HG02885 (cell line): Measurements from ENCODE around the gene MUC5B.

ENCODE experiments used
- ATAC-seq: cut with Tn5 transposase; IDR thresholded peaks from one replicate; pipeline ENCODE4 v1.9.1; 2021; ENCODE audit warnings: mild to moderate bottlenecking; ENCODE audit not compliant: unreplicated experiment, poor library complexity

Gene MUC5B

DNA sequence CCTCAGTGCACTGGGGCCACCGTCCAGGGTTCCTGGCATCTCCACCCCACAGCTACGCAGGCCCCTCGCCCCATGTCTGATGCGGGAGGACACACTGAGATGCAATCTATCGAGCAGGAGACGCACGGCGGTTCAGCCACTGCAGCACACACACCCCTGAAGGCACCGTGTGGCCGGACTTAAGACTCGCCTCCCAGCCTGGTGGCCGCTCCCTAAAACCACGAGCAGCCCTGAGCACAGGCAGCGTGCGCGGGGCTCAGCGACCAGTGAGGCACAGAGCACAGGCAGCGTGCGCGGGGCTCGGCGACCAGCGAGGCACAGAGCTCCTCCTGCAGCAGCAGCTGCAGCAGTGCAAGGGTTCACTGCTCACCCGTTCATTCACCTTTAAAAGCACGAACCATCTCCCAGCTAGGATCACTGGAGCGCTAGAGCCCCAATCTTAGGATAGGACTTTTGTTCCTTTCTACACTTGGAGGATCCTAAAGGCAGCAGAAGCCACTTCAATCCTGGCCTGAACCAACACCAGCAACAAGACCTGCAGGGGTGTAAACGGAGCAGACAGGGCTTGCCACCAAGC lies 55.2 kb downstream of the MUC5B start:
- no peak for ATAC-seq

DNA sequence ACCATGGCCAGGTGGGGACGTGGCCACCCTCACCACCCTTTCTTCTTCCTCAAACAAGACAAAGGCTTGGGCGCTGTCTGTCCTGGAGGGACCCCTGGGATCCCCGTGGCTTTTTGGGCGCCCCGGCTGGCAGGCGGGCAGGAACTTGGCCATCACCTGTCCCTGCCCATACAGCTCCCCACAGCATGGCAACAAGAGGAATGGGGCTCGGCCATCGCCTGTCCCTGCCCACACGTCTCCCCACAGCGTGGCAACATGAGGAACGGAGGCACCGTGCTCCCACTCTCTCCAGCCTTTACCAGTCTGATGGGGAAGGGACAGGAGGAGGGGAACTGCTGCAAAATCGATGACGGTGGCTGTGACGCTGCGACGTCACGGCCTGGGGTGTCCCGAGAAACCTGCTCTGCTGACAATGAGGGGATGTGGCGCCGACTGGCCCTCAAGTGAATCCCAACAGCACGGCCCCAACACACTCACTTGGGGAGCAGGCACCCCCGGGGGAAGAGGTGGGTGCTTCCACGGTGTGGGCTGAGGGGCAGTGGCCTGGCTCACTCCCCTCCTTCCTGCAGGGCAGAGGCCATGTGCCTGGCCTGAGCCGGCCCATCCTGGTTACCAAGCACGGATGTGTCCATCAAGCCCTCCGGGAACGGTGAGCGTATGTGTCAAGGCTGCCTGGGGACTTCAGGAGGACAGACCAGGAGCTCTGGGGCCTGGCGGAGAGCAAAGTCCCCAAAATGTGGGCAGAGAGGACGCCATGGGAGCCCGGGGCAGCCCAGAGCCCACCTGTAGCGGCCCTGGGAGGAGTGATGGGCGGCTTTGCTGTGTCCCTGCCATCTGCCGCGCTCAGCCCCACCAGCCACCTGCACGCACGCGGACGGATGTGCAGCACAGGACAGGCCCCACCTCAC lies 56.2 kb downstream of the MUC5B start:
- ATAC-seq = no peak

DNA sequence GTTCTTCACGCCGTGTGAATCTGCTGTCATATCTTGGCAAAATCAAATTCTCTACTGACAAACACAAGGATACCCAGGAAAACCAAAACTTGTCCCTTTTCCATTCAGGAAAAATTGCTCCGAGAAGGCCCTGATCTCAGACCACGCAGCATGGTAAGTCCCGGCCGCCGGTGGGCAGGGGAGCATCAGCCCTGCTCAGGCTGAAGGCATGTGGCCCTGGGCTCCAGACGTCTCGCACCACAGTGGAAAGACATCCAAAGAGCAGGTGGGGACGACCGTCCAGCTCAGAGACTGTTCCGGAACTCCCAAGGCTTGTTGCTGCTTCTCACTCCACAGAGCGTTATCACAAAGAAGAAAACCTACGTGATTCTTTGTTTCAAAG lies 56.8 kb downstream of the MUC5B start:
- ATAC-seq = no peak

DNA sequence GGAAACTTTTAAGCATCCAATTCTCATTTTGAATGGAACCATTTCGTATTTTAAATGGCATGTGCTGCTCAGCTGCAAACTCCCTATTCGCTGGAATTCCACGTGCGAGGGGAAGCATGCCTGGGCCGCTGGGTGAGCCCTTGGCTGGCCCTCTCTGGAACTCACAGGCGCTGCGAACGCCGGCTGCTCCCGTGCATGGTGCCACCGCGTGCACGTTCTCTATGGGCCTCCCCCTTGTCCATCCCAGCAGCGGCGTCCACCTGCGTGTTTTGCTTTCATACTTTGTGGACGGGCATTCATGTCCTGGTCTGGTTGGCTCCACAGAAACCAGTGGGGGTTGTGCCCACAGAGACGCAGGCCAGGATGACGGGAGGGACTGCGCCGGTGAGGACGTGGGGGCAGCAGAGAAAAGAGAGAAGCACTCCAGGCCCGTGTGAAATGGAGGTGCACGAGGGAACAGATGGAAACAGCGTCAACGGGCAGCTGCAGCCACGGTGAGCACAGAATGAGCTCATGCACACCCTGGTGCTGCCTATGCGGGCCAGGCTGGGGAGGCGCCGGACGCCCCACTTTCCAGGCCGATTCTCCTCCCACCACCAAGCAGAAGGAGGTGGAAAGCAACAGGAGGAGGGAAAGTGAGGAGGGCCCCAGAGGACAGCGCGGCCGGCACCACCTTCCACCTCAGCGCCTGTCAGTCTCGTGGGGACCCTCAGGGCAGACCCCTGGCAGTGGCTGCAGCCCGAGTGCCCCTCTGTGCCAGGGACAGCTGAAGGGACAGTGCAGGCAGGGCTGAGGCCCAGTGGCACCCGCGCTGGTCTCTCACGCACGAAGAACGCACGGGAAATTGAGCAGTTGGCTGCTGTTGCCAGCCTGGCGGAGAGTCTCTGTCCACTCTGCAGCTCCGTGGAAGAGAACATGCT lies 57.5 kb downstream of the MUC5B start:
- no peak for ATAC-seq

DNA sequence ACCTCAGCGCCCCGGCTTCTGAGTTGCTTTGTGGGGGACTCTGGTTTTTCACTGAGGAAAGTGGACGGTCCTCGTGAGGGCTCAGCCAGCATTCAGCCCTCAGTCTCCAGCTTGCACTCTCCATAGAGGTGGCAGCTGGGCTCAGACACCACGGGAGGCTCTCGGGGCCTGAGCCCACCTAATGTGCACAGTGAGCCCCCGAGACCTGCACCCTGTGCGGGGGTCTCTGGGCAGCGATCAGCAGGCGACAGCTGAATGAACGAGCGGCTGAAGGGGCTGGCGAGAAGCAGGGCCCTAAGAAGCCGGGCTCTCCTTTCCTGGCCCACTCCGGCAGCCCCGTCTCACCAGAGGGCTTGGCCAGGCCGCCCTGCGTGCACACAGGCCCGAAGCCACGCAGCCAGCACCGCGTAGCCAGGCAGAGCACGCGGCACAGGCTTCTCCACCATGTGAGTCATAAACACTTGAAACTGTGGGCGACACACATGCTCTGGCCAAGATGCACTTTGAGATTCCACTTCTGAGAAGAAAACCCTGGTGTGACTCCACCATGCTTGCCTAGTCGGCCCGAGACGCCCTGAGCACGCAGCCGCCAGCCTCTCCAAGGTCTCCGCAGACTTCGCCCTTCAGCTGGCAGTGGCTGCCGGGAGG lies 58.6 kb downstream of the MUC5B start:
- ATAC-seq = no peak

DNA sequence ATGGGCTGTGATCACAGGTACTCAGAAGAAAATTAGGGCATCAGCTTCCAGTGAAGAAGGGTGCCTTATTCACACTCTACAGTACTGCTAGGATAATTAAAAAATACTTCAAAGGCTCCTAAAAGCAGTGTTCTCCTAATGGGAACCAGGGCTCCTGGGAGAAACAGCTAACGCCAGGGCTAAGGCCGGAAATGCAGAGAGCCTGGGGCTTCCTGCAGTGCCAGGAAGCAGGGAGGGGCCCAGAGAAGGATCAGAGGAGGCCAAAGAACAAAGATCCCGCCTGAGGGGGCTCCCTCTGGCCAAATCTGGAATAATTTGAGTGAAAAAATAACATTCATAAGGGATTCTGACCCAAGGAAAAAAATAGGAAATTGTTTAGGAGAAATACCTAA lies 59.1 kb downstream of the MUC5B start:
- no peak for ATAC-seq

DNA sequence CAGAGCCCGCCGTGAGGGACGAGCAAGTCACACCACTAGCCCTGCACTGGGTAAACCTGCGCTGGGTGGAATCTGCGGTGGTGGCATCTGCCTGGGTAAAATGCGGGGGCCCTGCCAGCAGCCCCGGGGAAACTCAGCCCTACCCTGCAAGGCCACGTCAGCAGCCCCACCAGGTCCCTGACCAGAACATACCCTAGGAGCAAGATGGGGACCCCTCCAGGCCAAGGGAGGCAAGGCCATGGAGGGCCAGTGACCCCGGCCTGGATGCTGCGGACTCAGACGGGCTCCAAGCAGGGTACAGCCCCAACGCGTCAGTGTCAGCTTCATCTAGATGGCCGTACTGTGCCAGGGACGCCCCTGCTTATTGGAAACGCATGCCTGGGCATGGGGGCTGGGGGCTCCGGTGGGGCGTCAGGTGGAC lies 60.2 kb downstream of the MUC5B start:
- no peak for ATAC-seq

DNA sequence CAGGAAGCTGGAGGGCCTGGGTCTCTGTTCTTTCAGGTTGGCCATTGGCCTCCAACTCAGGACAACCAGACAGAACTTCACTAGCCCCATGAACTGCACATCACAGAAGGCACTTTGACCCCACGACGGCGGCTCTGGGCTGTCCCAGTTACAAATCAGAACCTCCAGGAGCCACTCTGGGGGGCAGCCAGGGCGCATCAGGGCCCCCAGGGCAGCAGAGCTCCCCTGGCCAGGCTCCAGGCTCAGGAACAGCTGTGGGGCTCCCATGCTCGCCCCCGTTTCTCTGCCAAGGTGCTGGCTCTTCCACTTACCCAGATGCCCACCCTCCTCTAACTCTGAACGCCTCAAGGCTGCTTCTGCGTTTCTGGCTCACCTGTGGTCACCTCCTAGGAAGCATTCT lies 61.0 kb downstream of the MUC5B start:
- ATAC-seq = no peak

DNA sequence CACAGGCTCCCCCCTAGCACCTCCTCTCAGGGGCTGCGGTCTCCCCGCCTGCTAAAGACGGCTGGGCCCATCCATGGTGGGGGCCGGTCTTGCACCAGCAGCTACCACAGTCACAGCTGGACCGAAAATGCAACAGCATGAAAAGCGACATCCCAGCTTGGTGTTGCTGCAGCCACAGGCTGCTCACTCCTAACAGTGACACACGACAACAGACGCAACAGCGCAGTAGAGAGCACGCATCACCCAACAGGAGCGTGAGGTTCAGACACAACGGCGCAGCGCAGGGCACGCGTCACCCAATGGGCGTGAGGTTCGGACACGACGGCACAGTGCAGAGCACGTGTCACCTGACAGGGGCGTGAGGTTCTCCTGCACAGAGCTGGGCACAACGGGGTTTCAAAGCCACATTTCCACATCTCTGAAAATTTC lies 62.5 kb downstream of the MUC5B start:
- no peak for ATAC-seq

DNA sequence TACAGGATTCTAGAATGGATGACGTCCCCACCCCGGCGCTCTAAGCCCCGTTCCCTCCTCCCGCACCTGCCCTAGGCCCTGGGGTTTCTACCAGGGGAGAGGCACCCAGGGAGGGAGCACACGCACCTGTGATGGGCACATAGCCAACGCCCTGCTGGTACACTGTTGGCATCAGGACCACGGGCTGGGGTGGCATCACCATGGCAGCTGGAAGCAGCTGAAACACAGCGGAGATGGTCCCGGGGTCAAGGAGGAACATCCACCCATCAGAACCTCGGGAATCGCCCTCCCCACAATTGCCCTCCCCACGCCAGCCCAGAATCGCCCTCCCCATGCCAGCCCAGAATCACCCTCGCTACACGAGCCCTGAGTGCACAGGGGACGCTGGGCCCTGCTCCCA lies 63.0 kb downstream of the MUC5B start:
- ATAC-seq = no peak

DNA sequence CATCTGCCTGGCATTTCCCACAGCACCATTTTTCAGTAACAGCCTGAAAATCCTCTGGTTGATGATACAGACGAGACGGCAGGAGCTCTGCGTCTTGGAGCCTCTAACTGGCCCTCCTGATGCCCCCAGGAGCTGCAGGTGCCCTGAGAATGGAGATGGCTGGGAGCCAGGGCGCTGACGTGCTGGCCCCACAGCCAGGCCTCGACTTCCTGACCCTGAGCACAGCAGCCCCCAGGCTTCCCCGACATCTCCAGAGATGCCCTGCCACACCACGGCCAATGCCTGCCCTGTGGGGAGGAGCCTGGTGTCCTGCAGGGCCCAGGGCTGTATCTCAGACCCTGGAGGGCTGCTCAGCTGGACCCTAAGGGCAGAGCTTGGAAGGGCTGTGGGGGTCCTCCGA lies 65.1 kb downstream of the MUC5B start:
- ATAC-seq = no peak

DNA sequence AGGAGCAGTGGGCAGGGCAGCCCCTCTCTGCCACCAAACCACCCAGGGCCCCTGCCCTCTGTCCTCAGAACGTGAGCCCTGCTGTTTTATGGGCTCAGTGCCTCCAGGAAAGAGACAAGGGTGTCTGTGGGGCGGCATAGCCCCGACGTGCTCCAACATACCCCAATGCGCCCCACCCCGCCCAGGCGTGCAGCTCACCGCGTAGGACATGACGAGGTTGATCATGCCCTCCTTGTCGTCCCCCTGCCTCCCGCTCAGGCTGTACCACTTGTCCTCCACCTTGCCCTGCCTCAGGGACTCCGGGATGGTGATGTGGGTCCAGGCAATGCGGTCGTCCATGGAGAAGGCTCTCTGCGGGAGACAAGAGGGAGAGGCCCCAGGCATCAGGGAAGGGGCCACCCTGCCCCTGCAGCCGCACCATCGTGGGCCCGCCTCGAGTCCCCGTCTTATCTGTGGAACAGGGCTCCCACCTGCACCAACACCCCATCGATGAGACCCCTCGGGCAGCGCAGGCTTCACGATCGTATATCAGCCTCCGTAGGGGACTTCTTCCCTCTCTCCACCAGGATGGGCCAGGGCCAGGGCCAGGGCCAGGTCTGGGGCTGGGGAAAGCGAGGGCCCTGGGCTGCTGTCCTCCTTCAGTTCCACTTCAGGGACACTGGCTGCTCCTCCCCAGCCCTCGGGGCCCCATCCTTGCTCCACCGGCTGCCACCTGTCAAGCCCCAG lies 65.7 kb downstream of the MUC5B start:
- ATAC-seq = no peak

DNA sequence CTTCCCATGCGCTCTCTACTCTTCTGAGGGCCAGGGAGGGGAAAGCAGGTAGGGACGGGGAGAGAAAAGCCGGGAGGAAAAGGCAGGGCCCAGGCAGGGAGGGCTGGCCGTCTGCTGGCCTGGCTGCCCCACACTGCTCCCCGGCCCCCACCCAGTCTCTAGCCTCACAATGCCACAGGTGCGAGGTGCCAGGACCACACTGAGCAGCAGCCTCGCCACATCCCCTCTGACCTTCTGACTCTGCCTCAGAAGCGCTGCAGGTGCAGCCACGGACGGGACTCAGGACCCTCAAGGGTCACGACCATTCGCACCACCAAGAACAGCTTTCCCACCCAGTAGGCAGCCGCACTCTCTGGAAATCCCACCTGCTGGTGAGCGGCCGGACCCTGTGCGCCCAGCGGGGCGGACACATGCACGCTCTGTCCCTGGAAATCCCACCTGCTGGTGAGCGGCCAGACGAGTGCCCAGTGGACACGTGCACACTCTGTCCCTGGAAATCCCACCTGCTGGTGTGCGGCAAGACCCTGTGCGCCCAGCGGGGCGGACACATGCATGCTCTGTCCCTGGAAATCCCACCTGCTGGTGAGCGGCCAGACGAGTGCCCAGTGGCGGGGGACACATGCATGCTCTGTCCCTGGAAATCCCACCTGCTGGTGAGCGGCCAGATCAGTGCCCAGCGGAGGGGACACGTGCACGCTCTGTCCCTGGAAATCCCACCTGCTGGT lies 66.5 kb downstream of the MUC5B start:
- no peak for ATAC-seq

DNA sequence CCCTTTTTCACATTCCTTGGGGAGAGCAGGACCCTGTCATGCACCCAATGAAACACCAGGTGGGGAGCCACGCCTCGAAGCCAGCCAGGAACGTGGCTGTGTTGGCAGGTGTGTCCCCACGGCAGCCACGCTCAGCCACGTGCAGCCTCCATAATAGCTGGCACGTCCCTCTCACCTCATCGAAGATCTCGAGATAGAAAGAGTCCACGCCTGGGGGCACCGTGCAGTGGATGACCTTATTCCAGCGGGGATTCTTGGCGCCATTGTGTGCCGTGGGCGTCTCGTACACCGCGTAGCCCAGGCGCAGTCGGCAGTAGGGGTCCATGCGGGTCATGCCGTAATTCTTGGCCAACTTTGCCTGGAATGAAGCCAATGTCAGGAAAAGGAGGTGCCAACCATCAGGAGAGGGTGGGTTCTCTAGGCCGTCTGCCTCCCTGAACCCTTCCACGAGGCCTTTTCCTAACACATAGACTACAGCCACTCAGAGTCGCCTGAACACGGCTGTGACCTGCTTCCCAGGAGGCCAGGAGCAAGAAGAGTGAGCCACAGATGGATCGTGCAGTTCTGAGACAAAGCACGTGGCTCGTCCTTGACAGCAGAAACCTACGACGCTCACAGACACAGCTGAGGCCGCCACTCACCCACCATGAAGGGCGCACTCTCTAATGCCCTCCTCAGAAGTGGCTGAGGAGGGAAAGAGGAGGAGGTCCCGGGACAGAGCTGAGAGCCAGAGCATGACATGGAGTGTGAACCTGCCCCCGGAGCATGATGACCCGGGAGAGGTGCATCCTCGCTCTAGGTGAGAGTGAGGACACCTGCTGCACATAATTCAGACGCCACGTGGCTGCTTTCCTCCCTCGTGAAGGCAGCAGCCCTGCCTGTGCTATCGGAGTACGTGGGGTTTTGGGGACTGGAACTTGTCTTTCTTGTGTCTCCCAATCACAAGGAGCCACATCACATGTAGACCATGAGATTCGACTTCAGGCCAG lies 67.5 kb downstream of the MUC5B start:
- no peak for ATAC-seq

DNA sequence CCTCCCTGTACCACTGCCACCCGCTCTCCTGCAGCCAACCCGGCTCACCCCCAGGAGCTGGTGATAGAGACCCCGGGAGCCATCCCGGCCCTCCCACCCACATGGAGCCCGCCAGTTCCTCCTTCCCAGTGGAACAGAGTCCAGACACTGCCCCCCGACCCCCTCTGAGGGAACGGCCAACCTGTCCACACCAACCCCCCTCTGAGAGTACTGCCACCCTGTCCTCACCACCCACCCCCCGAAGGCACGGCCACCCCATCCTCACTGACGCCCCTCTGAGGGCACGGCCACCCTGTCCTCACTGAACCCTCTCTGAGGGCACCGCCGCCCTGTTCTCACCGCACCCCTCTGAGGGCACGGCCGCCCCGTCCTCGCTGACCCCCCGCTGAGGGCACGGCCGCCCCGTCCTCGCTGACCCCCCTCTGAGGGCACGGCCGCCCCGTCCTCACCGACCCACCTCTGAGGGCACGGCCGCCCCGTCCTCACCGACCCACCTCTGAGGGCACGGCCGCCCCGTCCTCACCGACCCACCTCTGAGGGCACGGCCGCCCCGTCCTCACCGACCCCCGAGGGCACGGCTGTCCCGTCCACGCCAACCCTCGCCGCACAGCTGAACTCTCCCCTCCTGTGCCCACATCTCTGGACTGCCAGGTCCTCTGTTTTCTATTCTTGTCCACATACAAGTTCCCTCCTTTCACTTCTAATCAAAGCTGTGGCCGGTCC lies 68.6 kb downstream of the MUC5B start:
- no peak for ATAC-seq

DNA sequence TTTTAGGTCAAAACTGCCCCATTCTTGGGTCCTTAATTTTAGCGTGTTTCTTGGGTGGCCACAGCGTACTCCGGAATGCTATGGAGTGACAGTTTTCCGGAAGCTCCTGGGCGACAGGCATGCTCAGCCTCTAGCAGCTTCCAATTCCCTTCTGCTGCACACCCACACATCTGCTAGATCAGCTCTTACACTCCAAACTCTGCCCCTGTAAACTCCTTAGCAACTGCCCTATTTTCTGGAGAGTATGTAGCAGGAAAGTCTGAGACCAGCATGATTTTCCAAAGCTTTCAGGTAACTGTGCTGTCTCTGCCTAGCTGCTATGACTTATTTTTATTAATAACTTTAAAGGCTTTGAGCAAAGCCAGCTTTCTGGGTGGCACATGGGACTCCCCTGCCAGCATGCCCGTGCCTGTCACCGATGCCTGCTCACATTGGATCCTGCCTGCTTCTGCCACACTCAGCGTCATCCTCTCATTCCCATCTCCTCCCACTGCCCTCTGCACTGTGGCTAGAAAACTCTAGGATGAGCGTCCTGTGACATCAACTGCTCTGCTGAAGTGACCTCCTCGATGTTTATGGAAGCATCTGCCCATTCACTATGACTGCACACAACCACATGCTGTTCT lies 69.3 kb downstream of the MUC5B start:
- ATAC-seq = no peak
